ENCODE data around the gene ADGRD1.

GRCh38 chr12:131124487-131125280 lies 171.0 kb downstream of the ADGRD1 start:
- TF ChIP-seq EZH2 (IDR thresholded peaks at IDR 0.05; ENCODE audit: borderline replicate concordance, low read length) (no peak), CTCF (IDR thresholded peaks at IDR 0.05; ENCODE audit: low read length) (no peak)

Data from OCI-LY1 (cell line).